H7 (cell line): ENCODE data around the gene ZNF324B. TPM values are rescaled to one million over a fixed set of nuclear protein-coding genes. Genes with fewer than 3 reads are reported as not detected.
A peak's percentile ranks its signal among the peaks of the same experiment; 100 is the strongest.
"Not testable (repeated sequence)": the region's sequence is repeated elsewhere in the genome, so short reads cannot be mapped to it uniquely, and the experiment has no call there.

Experiments used
- DNase-seq: peaks from one replicate; pipeline ENCODE4 v3.0.0; 2012
- H3K27me3 ChIP-seq: 2 replicates; pipeline ENCODE4 v1.6.0; 2011; ENCODE audit warnings: mild to moderate bottlenecking, low read length; ENCODE audit not compliant: control insufficient read depth, insufficient read depth
- H3K36me3 ChIP-seq: replicated peaks from 2 replicates; pipeline ENCODE4 v1.5.1; 2011; ENCODE audit warnings: low read length; ENCODE audit not compliant: control insufficient read depth, insufficient read depth
- H3K4me3 ChIP-seq: 2 replicates; pipeline ENCODE4 v1.5.1; 2011; ENCODE audit warnings: low read depth, mild to moderate bottlenecking, control low read depth, low read length, moderate library complexity; ENCODE audit not compliant: insufficient read depth
- total RNA-seq: library from RNA; depleted of rRNA; stranded (reverse); fragments of >200 nt; shearing (Covaris generic); gene quantifications from 2 replicates; pipeline ENCODE4 v1.2.3, GENCODE V29; 2014; rRNA removed

The ZNF324B gene
- 2.6 and 4.7 TPM in 2 replicates for total RNA-seq

DNA sequence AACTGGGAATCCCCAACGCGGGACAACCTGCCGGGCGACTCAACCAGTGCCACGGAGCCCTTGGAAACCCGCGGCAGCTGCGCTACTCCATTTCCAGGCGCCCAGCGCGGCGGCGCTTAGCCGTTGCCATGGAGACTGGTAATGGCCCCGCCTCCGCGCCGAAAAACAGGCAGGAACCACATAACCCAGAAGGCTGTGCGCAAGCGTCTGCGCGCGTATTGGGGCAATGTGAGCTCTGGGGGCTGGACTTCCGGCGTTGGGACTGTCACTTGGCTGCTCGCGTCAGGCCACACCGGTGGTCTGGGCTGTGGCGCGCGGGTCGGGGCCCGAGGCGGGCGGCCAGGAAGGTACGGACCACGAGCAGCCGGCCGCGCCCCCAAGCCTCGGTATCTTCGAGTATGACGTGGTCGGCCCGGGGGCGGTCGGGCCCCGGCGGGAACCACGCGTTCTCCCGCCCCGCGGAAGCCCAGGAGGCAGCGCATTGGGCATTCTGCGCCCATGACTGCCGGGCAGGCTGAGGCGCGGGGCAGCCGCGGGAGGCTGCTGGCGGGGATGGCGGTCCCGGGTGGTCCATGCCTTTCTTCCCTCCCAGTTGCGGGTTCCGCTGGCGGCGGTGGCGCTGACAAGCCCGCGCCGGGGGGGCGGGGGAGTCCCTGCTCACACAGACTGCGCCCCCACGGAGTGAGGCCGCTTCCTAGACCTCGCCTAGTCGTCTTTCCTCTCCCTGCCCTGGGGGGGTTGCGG lies at the start of gene ZNF324B:
Gene ZNF324B, plus strand, starts transcription at position 265 of the 744 bp plus-strand sequence. CDS start 2,080 bp downstream, outside the sequence.
- H3K36me3 ChIP-seq, result no peaks in the 10 kb centered on the region
- H3K27me3 ChIP-seq, result peaks cover 12% of the 10 kb centered on the region
- peak within 1 kb of the TSS; percentile 72 for H3K4me3 ChIP-seq
- peak; percentile 98 for DNase-seq

DNA sequence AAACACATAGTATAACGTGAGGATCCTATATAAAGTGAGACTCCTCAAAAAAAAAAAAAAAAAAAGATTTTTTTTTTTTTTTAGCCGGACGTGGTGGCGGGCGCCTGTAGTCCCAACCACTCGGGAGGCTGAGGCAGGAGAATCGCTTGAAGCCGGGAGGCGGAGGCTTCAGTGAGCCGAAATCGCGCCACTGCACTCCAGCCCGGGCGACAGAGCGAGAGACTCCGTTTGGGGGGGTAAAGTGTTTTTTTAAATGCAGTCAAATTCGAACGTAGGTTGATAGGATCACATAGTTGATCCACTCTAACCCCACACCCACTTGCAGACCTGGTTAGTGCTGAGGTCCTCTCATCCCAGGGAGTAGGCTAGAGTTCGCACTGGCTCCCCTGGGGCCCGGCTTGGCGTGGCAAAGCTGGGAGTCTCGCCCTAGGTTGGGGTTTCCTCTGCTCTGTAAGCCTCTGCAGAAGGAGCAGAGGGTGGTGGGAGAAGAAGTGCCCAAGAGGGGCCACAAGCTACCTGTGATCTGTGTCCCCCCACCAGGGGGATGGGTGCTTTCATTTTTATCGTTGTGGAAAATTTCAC lies 49.5 kb upstream of the ZNF324B start:
- Histone ChIP-seq H3K36me3 (no peaks in the 10 kb centered on the region), H3K4me3 (peak overlapping the region; percentile 80), H3K27me3 (peaks cover 16% of the 10 kb centered on the region)
- no peak for DNase-seq

GRCh38 chr19:58403920-58404478 lies 47.4 kb upstream of the ZNF324B start:
- DNase-seq, H3K36me3 ChIP-seq, H3K4me3 ChIP-seq: not testable (repeated sequence)
- H3K27me3 ChIP-seq, result peaks cover 13% of the 10 kb centered on the region

GRCh38 chr19:58406818-58407657 lies 44.4 kb upstream of the ZNF324B start:
- Histone ChIP-seq H3K27me3 (peaks cover 11% of the 10 kb centered on the region), H3K4me3 (peak overlapping the region; percentile 90; the same call in 1 of the 2 replicates), H3K36me3 (no peaks in the 10 kb centered on the region)
- DNase-seq, result peak; percentile 59

- peak overlapping the region; percentile 90 for H3K4me3 ChIP-seq
- no peaks in the 10 kb centered on the region for H3K36me3 ChIP-seq
- H3K27me3 ChIP-seq, result peaks cover 11% of the 10 kb centered on the region
- peak; percentile 55 for DNase-seq
Observed at GRCh38 chr19:58407658-58408151, 43.7 kb upstream of the ZNF324B start.

DNA sequence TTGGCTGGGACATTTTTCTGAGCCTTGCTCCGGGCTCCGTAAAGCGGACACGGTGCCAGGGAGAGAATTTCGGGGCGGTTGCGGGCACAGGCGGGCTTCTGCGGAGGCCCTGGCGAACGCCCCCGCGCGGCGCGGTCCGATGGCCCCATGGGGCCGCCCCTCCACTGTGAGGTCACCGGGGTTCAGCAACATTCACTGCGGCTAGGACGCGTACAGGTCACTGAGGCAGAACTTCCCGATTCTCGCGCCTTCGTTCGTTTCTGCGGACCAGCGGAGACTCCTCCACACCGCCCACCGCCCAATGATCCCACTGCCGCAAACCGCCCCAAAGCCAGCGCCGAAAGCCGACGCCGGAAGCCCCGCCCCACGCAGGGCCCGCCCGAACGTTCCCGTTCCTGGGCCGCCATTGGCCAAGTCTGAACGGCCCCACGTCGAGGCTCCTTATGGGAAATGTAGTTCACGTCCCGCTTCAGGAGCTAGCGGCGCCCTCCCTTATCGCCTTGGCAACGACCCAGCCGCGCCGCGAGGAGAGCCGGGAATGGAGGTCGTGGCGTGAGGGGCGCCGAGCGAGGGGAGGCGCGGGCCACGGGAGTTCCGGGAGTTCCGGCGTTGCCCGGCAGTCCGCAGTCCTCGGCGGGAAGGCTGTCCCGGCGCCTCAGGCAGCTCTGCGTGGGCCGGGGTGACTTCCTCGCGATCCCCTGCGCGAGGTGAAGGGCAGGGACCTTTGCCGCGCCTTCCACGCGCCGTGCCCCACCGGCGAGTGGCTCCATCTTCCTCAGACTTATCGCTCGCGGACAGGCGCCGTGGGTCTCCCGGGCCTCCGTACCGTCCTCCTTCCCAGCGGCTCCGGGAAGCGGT lies 43.0 kb upstream of the ZNF324B start, which contains the start of gene ZNF584:
Gene ZNF584, plus strand, starts transcription at position 498 of the 858 bp plus-strand sequence. CDS start 499 bp downstream, outside the sequence.
- peaks cover 11% of the 10 kb centered on the region for H3K27me3 ChIP-seq
- DNase-seq, result peak; percentile 97
- H3K36me3 ChIP-seq, result no peaks in the 10 kb centered on the region
- peak within 1 kb of the TSS; percentile 90 for H3K4me3 ChIP-seq

- peak; percentile 64 for DNase-seq
- Histone ChIP-seq H3K27me3 (peaks cover 11% of the 10 kb centered on the region), H3K36me3 (no peaks in the 10 kb centered on the region), H3K4me3 (peak overlapping the region; percentile 90)
Observed at GRCh38 chr19:58409010-58409790, 42.2 kb upstream of the ZNF324B start.

- H3K4me3 ChIP-seq, result no peak overlapping the region
- no peaks in the 10 kb centered on the region; the same call in 1 of the 2 replicates for H3K36me3 ChIP-seq
- DNase-seq, result no peak
- no peaks in the 10 kb centered on the region for H3K27me3 ChIP-seq
Observed at GRCh38 chr19:58416604-58417003, 34.8 kb upstream of the ZNF324B start.

DNA sequence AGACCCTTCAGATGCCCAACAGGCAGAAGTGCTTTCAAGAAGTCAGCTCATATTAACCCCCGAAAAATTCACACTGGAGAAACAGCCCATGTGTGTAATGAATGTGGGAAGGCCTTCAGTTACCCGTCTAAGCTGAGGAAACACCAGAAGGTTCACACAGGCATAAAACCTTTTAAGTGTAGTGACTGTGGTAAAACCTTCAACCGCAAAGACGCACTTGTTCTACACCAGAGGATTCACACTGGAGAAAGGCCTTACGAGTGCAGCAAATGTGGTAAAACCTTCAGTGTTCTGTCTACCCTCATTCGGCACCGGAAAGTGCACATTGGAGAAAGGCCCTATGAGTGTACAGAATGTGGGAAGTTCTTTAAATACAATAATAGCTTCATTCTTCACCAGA lies 34.4 kb upstream of the ZNF324B start:
- no peak for DNase-seq
- Histone ChIP-seq H3K36me3 (no peaks in the 10 kb centered on the region; the same call in 1 of the 2 replicates), H3K27me3 (no peaks in the 10 kb centered on the region), H3K4me3 (no peak overlapping the region)

DNA sequence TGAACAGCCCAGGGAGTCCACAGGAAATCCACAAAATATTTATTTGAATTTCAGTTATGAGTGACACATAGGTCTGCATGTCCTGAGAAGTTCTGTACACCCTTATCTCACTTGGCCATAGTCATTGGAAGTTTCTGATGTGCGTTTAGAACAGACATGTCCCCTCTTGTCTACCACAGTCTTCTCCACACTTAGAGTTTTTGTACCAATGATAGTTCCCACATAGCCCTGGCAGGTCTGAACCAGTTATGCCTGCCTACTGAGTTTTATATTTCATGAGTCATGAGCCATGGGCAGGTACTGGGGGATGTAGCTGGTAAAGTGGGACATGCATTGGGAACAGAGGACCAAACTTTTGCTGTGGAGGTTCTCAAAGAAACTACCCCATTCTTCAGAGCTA lies 22.8 kb upstream of the ZNF324B start:
- no peaks in the 10 kb centered on the region; the same call in 1 of the 2 replicates for H3K27me3 ChIP-seq
- H3K4me3 ChIP-seq, result no peak overlapping the region
- H3K36me3 ChIP-seq, result peaks cover under 1% of the 10 kb centered on the region
- no peak for DNase-seq

DNA sequence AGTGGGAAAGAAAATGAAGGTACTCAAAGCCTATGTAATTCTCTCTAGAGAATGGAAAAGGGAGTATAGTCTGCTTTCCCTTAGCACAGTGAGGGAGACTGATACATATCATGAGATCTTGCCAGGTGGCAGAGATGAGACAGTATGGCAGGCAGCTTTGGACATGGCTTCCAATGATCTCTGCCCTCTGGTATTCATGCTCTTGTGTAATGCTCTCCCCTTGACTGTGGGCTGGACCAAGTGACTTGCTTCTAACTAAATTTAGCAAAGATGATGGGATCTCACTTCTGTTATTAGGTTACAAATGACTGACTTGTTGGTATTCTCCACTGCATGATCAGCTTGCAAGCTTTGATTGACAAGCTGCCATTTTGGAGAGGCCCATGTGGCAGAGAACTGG lies 21.7 kb upstream of the ZNF324B start:
- Histone ChIP-seq H3K27me3 (no peaks in the 10 kb centered on the region; the same call in 1 of the 2 replicates), H3K4me3 (no peak overlapping the region), H3K36me3 (peaks cover 10% of the 10 kb centered on the region)
- no peak for DNase-seq

DNA sequence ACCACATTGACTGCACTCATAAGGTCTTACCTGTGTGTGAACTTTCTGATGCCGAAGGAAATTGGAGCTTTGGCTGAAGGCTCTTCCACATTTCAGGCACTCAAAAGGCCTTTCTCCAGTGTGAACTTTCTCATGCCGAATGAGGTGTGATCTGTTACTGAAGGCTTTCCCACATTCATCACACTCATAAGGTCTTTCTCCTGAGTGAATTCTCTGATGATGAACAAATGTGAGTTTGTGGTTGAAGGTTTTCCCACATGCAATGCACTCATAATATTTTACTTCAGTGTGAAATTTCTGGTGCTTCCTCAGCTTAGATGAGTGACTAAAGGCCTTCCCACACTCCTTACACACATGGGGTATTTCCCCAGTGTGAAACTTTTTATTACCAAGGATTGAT lies 17.2 kb upstream of the ZNF324B start:
- peaks cover 11% of the 10 kb centered on the region for H3K36me3 ChIP-seq
- no peaks in the 10 kb centered on the region for H3K27me3 ChIP-seq
- DNase-seq, result no peak
- no peak overlapping the region for H3K4me3 ChIP-seq
